Uterus (tissue), 2 donors: ENCODE measurements around the gene MGRN1.

Experiments used
- CTCF ChIP-seq, 4 experiments: fragments of 200-600 bp in 2 of 4; fragments of 450-650 bp in 2 of 4; sonication (generic) in 2 of 4; IDR thresholded peaks; one replicate each; pipeline ENCODE4 v1.5.1; 2016 to 2019; ENCODE audit warnings: antibody characterized with exemption in 4 of 4, mild to moderate bottlenecking in 2 of 4, moderate library complexity in 1 of 4
- POLR2A ChIP-seq, 2 donors: fragments of 450-650 bp; IDR thresholded peaks; one replicate each; pipeline ENCODE4 v1.6.1; 2016; ENCODE audit warnings: antibody characterized with exemption in 2 of 2, mild to moderate bottlenecking in 1 of 2, moderate library complexity in 1 of 2

DNA sequence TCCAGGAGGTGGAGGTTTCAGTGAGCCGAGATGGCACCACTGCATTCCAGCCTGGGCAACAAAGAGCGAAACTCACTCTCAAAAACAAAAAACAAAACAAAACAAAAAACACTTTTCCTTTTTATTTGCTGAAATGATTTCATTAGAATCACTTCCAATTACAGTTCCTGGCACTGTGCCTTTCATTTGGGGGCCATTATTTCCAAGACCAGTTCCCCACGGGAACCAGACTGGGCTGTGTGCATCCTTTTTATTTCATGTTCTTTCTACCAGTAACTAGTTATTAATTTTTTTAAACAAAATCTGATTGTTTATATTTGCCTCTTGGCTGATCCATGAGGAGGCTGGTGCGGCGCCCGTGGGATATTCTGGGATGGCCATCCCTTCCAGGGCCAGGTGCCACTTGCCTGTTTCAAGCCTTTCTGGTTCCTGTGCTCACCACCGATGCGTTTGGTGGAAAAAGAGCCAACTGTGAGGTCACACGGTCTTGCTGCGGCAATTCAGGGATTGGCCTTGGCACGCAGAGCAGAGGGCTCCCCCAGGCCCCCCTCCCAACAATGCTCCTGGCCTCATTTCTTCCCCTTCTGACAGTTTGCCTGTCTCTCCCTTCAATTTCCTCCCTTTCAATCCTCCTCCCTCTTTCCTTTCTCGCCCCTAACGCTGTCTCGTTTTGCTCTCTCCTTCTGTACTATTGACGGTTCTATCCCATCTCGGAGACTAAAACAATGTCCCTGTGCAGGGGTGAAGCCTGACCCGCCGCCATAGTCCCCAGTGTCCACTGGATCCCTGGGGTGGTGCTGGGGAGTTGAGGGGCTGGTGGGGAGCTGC, 23.4 kb upstream of the MGRN1 start:
- TF ChIP-seq CTCF (IDR thresholded peaks at IDR 0.05), result no peak
- TF ChIP-seq POLR2A (IDR thresholded peaks at IDR 0.05), result no peak
